H1 (cell line): Measurements from ENCODE around the gene CCDC141. TPM values are rescaled to one million over a fixed set of nuclear protein-coding genes. Genes with fewer than 3 reads are reported as not detected.

ENCODE experiments used
- CTCF ChIA-PET: fragments of 300-600 bp; sonication (Branson Sonifier 250); formaldehyde crosslinking; loops from one replicate; lab custom pipeline; 2021; ENCODE audit not compliant: partially characterized antibody; lab: Charles Lee
- POLR2A ChIA-PET: fragments of 300-600 bp; sonication (Branson Sonifier 250); formaldehyde crosslinking; loops from one replicate; lab custom pipeline; 2021; ENCODE audit warnings: inconsistent platforms; ENCODE audit not compliant: partially characterized antibody; lab: Charles Lee
- DNase-seq, 2 experiments: peaks; one replicate each; pipeline versions ENCODE4 v3.0.0 to v3.0.0-alpha.2; 2010 to 2022; ENCODE audit warnings: low spot score in 2 of 2, low read depth in 1 of 2, mixed read lengths in 1 of 2
- FAIRE-seq: peaks from 2 replicates; lab custom pipeline; 2011; peaks lifted over from hg19 to GRCh38; lab: Jason Lieb, UNC
- H2AFZ ChIP-seq: 2 replicates; pipeline ENCODE4 v1.8.1; 2012; ENCODE audit warnings: low read length, inconsistent platforms
- H2AK5ac ChIP-seq: 2 replicates; pipeline ENCODE4 v1.6.1; 2013; ENCODE audit warnings: low read depth, low read length
- H2BK120ac ChIP-seq: replicated peaks from 2 replicates; pipeline ENCODE3; 2013; ENCODE audit warnings: low read depth, low read length, inconsistent platforms
- H2BK12ac ChIP-seq: 2 replicates; pipeline ENCODE4 v1.6.1; 2013; ENCODE audit warnings: low read depth, low read length
- H2BK15ac ChIP-seq: 2 replicates; pipeline ENCODE4 v1.6.1; 2013; ENCODE audit warnings: low read length
- H2BK20ac ChIP-seq: 2 replicates; pipeline ENCODE4 v1.6.1; 2013; ENCODE audit warnings: low read length
- H2BK5ac ChIP-seq: 2 replicates; pipeline ENCODE4 v1.6.1; 2013; ENCODE audit warnings: low read depth, low read length
- H3K14ac ChIP-seq: 2 replicates; pipeline ENCODE4 v1.6.1; 2013; ENCODE audit warnings: inconsistent platforms; ENCODE audit not compliant: insufficient read length
- H3K18ac ChIP-seq: 2 replicates; pipeline ENCODE4 v1.6.1; 2013; ENCODE audit warnings: low read length; ENCODE audit errors: extremely low read depth
- H3K23ac ChIP-seq: 2 replicates; pipeline ENCODE4 v1.6.1; 2013; ENCODE audit warnings: inconsistent platforms; ENCODE audit not compliant: insufficient read length
- H3K23me2 ChIP-seq: 2 replicates; pipeline ENCODE4 v1.6.1; 2013; ENCODE audit warnings: low read depth, low read length
- H3K27ac ChIP-seq: 2 replicates; pipeline ENCODE4 v1.6.1; 2011; ENCODE audit warnings: low read depth, low read length, inconsistent platforms
- H3K27me3 ChIP-seq, 4 experiments: replicated peaks in 1 of 4; 1 replicate in 1 of 4; 2 replicates in 3 of 4; pipeline versions ENCODE4 v1.6.1 to v1.8.1; 2011 to 2013; ENCODE audit warnings: low read length in 3 of 4, mild to moderate bottlenecking in 3 of 4, inconsistent platforms in 2 of 4, mixed read lengths in 2 of 4, moderate library complexity in 1 of 4; ENCODE audit not compliant: control insufficient read depth in 3 of 4, insufficient read depth in 3 of 4; ENCODE audit errors: extremely low read depth in 1 of 4
- H3K36me3 ChIP-seq, 4 experiments: 2 replicates each; pipeline versions ENCODE4 v1.6.1 to v1.8.1; 2011 to 2013; ENCODE audit warnings: mild to moderate bottlenecking in 4 of 4, low read length in 3 of 4, moderate library complexity in 2 of 4, control low read depth in 1 of 4, inconsistent platforms in 1 of 4; ENCODE audit not compliant: insufficient read depth in 4 of 4, control insufficient read depth in 2 of 4
- H3K4ac ChIP-seq: replicated peaks from 2 replicates; pipeline ENCODE3; 2013; ENCODE audit warnings: low read length, low read depth, mixed read lengths, inconsistent platforms; ENCODE audit not compliant: insufficient read length
- H3K4me1 ChIP-seq, 4 experiments: replicated peaks in 1 of 4; 1 replicate in 1 of 4; 2 replicates in 3 of 4; pipeline versions ENCODE4 v1.6.1 to v1.8.1; 2011 to 2013; ENCODE audit warnings: low read length in 3 of 4, inconsistent platforms in 2 of 4, mixed read lengths in 1 of 4; ENCODE audit not compliant: insufficient read depth in 4 of 4, control insufficient read depth in 3 of 4
- H3K4me2 ChIP-seq, 2 experiments: 2 replicates each; pipeline versions ENCODE4 v1.6.1 to v1.8.1; 2011 to 2013; ENCODE audit warnings: low read depth in 2 of 2, low read length in 2 of 2, control low read depth in 1 of 2, inconsistent platforms in 1 of 2, mild to moderate bottlenecking in 1 of 2; ENCODE audit not compliant: insufficient read depth in 1 of 2
- H3K4me3 ChIP-seq, 4 experiments: fragments of 200-600, 300-600 bp in 1 of 4; sonication (generic), shearing (Covaris generic), sonication (Bioruptor Twin) in 1 of 4; 2 replicates each; pipeline versions ENCODE4 v1.5.1 to v1.8.1; 2011 to 2016; ENCODE audit warnings: low read length in 4 of 4, low read depth in 3 of 4, control low read depth in 2 of 4, inconsistent platforms in 2 of 4, mild to moderate bottlenecking in 2 of 4, mixed read lengths in 1 of 4, moderate library complexity in 1 of 4; ENCODE audit not compliant: insufficient read depth in 2 of 4; ENCODE audit errors: extremely low read depth in 1 of 4
- H3K56ac ChIP-seq: replicated peaks from 2 replicates; pipeline ENCODE3; 2013; ENCODE audit warnings: low read depth, mild to moderate bottlenecking, mixed read lengths, low read length, inconsistent platforms; ENCODE audit not compliant: insufficient read length
- H3K79me1 ChIP-seq: 2 replicates; pipeline ENCODE4 v1.6.1; 2013; ENCODE audit warnings: low read depth, low read length, control low read depth
- H3K79me2 ChIP-seq, 2 experiments: 2 replicates each; pipeline versions ENCODE4 v1.6.1 to v1.8.1; 2012 to 2013; ENCODE audit warnings: low read length in 2 of 2, mild to moderate bottlenecking in 2 of 2, inconsistent platforms in 1 of 2; ENCODE audit not compliant: insufficient read depth in 2 of 2, control insufficient read depth in 1 of 2
- H3K9ac ChIP-seq, 4 experiments: replicated peaks in 1 of 4; 1 replicate in 1 of 4; 2 replicates in 3 of 4; pipeline versions ENCODE4 v1.6.1 to v1.8.1; 2011 to 2013; ENCODE audit warnings: low read depth in 3 of 4, low read length in 3 of 4, control low read depth in 2 of 4, mild to moderate bottlenecking in 2 of 4, moderate library complexity in 2 of 4, inconsistent platforms in 1 of 4; ENCODE audit errors: extremely low read depth in 1 of 4
- H3K9me3 ChIP-seq, 2 experiments: 2 replicates each; pipeline versions ENCODE4 v1.6.1 to v1.8.1; 2012 to 2013; ENCODE audit warnings: mild to moderate bottlenecking in 2 of 2, moderate library complexity in 2 of 2, control low read depth in 1 of 2, inconsistent platforms in 1 of 2, low read depth in 1 of 2, low read length in 1 of 2, mixed read lengths in 1 of 2; ENCODE audit not compliant: insufficient read depth in 2 of 2
- H4K20me1 ChIP-seq, 2 experiments: replicated peaks in 1 of 2; 2 replicates each; pipeline versions ENCODE3 to v1.8.1; 2011 to 2013; ENCODE audit warnings: inconsistent platforms in 2 of 2, low read length in 2 of 2, mild to moderate bottlenecking in 1 of 2; ENCODE audit not compliant: insufficient read depth in 2 of 2, control insufficient read depth in 1 of 2
- H4K5ac ChIP-seq: 2 replicates; pipeline ENCODE4 v1.6.1; 2013; ENCODE audit warnings: low read length, low read depth, mixed read lengths, inconsistent platforms; ENCODE audit not compliant: insufficient read length
- H4K8ac ChIP-seq: 2 replicates; pipeline ENCODE4 v1.8.0; 2013; ENCODE audit warnings: mild to moderate bottlenecking, moderate library complexity, low read length, inconsistent platforms; ENCODE audit not compliant: insufficient read depth; ENCODE audit errors: extremely low read depth
- H4K91ac ChIP-seq: replicated peaks from 2 replicates; pipeline ENCODE3; 2013; ENCODE audit warnings: low read length, mixed read lengths, inconsistent platforms; ENCODE audit not compliant: insufficient read length
- ASH2L ChIP-seq: fragments of 200-600, 300-600 bp; sonication (generic); IDR thresholded peaks from one replicate; pipeline ENCODE4 v1.7.1; 2017; ENCODE audit warnings: low read length
- ATF3 ChIP-seq: IDR thresholded peaks from 2 replicates; pipeline ENCODE4 v1.6.1; 2011; ENCODE audit warnings: low read depth, mild to moderate bottlenecking, low read length; ENCODE audit not compliant: insufficient read depth
- BCL11A ChIP-seq, 2 experiments: IDR thresholded peaks; one replicate each; pipeline ENCODE4 v1.6.1; 2011; ENCODE audit warnings: low read depth in 2 of 2, low read length in 2 of 2, mild to moderate bottlenecking in 2 of 2
- CHD2 ChIP-seq: IDR thresholded peaks from 2 replicates; pipeline ENCODE4 v1.6.1; 2012; ENCODE audit warnings: low read length, improper control_type of control experiment
- CREB1 ChIP-seq: IDR thresholded peaks from 2 replicates; pipeline ENCODE4 v1.6.1; 2012; ENCODE audit warnings: inconsistent platforms
- CTBP2 ChIP-seq: IDR thresholded peaks from 2 replicates; pipeline ENCODE4 v1.7.0; 2011; ENCODE audit warnings: borderline replicate concordance, mild to moderate bottlenecking, moderate library complexity, mixed read lengths, low read length; ENCODE audit not compliant: insufficient read depth, insufficient read length
- HDAC6 ChIP-seq: IDR thresholded peaks from one replicate; pipeline ENCODE4 v1.7.1; 2012; ENCODE audit warnings: low read depth, mild to moderate bottlenecking, inconsistent platforms, low read length, moderate library complexity
- MAFK ChIP-seq: IDR thresholded peaks from 2 replicates; pipeline ENCODE4 v1.6.1; 2012; ENCODE audit warnings: low read depth, mild to moderate bottlenecking, improper control_type of control experiment, low read length
- NANOG ChIP-seq: IDR thresholded peaks from 2 replicates; pipeline ENCODE4 v1.6.1; 2011; ENCODE audit warnings: low read length, low read depth, mild to moderate bottlenecking, inconsistent platforms; ENCODE audit not compliant: insufficient read depth, poor library complexity, severe bottlenecking
- NRF1 ChIP-seq: IDR thresholded peaks from 2 replicates; pipeline ENCODE4 v1.6.1; 2011; ENCODE audit warnings: mild to moderate bottlenecking, low read depth, low read length, improper control_type of control experiment
- RAD21 ChIP-seq, 2 experiments: IDR thresholded peaks in 1 of 2; conservative IDR thresholded peaks in 1 of 2; 2 replicates each; pipeline ENCODE4 v1.6.1; 2011; ENCODE audit warnings: low read depth in 2 of 2, low read length in 2 of 2, improper control_type of control experiment in 1 of 2, inconsistent platforms in 1 of 2, mild to moderate bottlenecking in 1 of 2, moderate library complexity in 1 of 2
- RBBP5 ChIP-seq: IDR thresholded peaks from 2 replicates; pipeline ENCODE4 v1.7.1; 2012; ENCODE audit warnings: low read depth, mild to moderate bottlenecking, inconsistent platforms, low read length, moderate library complexity, borderline replicate concordance
- TEAD4 ChIP-seq: IDR thresholded peaks from 2 replicates; pipeline ENCODE4 v1.6.1; 2012; ENCODE audit warnings: low read depth, low read length, inconsistent platforms, mixed read lengths
- WGBS, 2 experiments: shearing (Covaris generic) in 1 of 2; methylation state at CpG; one replicate each; pipeline versions ENCODE4 v1.1.6 to v1.1.7; 2013 to 2015; ENCODE audit warnings: low lambda C conversion rate in 2 of 2, mixed read lengths in 2 of 2, inconsistent platforms in 1 of 2, low coverage in 1 of 2, missing lambda C conversion rate in 1 of 2; ENCODE audit not compliant: insufficient replicate concordance in 2 of 2, insufficient coverage in 1 of 2, insufficient read length in 1 of 2; ENCODE audit errors: extremely low coverage in 1 of 2, missing lambda C conversion rate in 1 of 2; 5-methylcytosine and 5-hydroxymethylcytosine counted together
- polyA plus RNA-seq, 7 experiments: library from polyadenylated mRNA; depleted of rRNA in 3 of 7; stranded (reverse) in 5 of 7; unstranded in 2 of 7; fragments of >200 nt in 5 of 7; fragments of 200-250 nt in 2 of 7; gene quantifications; 1 replicate in 5 of 7; 2 replicates in 1 of 7; 4 replicates in 1 of 7; pipeline versions ENCODE4 v1.2.1 to v1.2.3, GENCODE V29; 2011 to 2013; ENCODE audit warnings: missing spikeins in 2 of 7, mixed read lengths in 2 of 7
- total RNA-seq: library from RNA; stranded (reverse); fragmentation: NEBNext Ultra II Directional; extraction: Animal tissue kit (Norgen Biotek cat#: 25700); gene quantifications from 2 replicates; pipeline ENCODE4 v1.2.1, GENCODE V29; 2021

The CCDC141 gene
- total and polyA plus RNA-seq, 2 of the 8 experiments (the other 6 are each of a cell fraction or from before 2014, with no cell fraction given), result 0.56 to 21.6 TPM

GRCh38 chr2:178880257-178880656, 169.7 kb downstream of the CCDC141 start:
- no peak overlapping the region for H3K23ac ChIP-seq
- H2BK5ac ChIP-seq, result no peak overlapping the region
- H3K4ac ChIP-seq, result no peak overlapping the region
- H3K79me2 ChIP-seq, result no peaks in the 10 kb centered on the region
- no peak overlapping the region for H4K8ac ChIP-seq
- CTCF ChIA-PET, result interaction anchor here (1.1 to 2.9 kb wide), 5 partner anchors 10 to 140 kb away, joined by 3 to 20 read pairs (median 3); no protein-coding TSS in a partner anchor
- WGBS, 2 experiments, result 98% methylated on average over 3 of the region's 3 CpGs; no CpG with 5 or more reads in 1 of the 2 experiments
- no peak overlapping the region for H3K27ac ChIP-seq
- no peaks in the 10 kb centered on the region for H3K23me2 ChIP-seq
- H2BK12ac ChIP-seq, result no peak overlapping the region
- H2AK5ac ChIP-seq, result no peak overlapping the region
- no peak overlapping the region for H2BK20ac ChIP-seq
- no peak overlapping the region for H3K56ac ChIP-seq
- H3K4me1 ChIP-seq, result peaks cover 0 to 4% (median 0%) of the 10 kb centered on the region in 4 experiments; a peak in 2 of 7 replicates
- no peaks in the 10 kb centered on the region for H3K79me1 ChIP-seq
- no peak for DNase-seq
- no peak overlapping the region for H4K91ac ChIP-seq
- H2AFZ ChIP-seq, result no peak overlapping the region
- no peak overlapping the region for H3K18ac ChIP-seq
- H3K9ac ChIP-seq, result no peak overlapping the region
- no peak overlapping the region for H3K4me2 ChIP-seq
- no peak for FAIRE-seq
- H3K14ac ChIP-seq, result no peak overlapping the region
- no peak overlapping the region for H2BK120ac ChIP-seq
- H4K5ac ChIP-seq, result no peak overlapping the region
- no peak overlapping the region for H2BK15ac ChIP-seq
- no peaks in the 10 kb centered on the region for H4K20me1 ChIP-seq
- H3K4me3 ChIP-seq, result no peak overlapping the region
- no peaks in the 10 kb centered on the region for H3K9me3 ChIP-seq
- H3K36me3 ChIP-seq, result no peaks in the 10 kb centered on the region
- no peaks in the 10 kb centered on the region for H3K27me3 ChIP-seq
- POLR2A ChIA-PET, result no interaction called here
- no peak for TF ChIP-seq TEAD4
- no peak for TF ChIP-seq ATF3
- TF ChIP-seq CTBP2, result no peak
- no peak for TF ChIP-seq CREB1
- TF ChIP-seq HDAC6, result no peak
- TF ChIP-seq RBBP5, result no peak
- no peak for TF ChIP-seq MAFK
- no peak for TF ChIP-seq NANOG
- TF ChIP-seq RAD21 (IDR thresholded peaks at IDR 0.05 in 1 of 2, conservative IDR thresholded peaks at IDR 0.05 in 1 of 2; ENCODE audit: low read depth in 2 of 2, low read length in 2 of 2), result no peak
- TF ChIP-seq ASH2L, result no peak
- TF ChIP-seq NRF1, result no peak
- no peak for TF ChIP-seq CHD2
- TF ChIP-seq BCL11A (IDR thresholded peaks at IDR 0.05; ENCODE audit: low read depth in 2 of 2, low read length in 2 of 2), result no peak
